AG08396 (cell line): ENCODE data around the gene TXNDC16.
"Not testable (repeated sequence)": the region's sequence is repeated elsewhere in the genome, so short reads cannot be mapped to it uniquely, and the experiment has no call there.

ENCODE experiments used
- DNase-seq: peaks from one replicate; pipeline ENCODE4 v3.0.0; 2012; ENCODE audit warnings: low spot score, mixed read lengths

The TXNDC16 gene

DNA sequence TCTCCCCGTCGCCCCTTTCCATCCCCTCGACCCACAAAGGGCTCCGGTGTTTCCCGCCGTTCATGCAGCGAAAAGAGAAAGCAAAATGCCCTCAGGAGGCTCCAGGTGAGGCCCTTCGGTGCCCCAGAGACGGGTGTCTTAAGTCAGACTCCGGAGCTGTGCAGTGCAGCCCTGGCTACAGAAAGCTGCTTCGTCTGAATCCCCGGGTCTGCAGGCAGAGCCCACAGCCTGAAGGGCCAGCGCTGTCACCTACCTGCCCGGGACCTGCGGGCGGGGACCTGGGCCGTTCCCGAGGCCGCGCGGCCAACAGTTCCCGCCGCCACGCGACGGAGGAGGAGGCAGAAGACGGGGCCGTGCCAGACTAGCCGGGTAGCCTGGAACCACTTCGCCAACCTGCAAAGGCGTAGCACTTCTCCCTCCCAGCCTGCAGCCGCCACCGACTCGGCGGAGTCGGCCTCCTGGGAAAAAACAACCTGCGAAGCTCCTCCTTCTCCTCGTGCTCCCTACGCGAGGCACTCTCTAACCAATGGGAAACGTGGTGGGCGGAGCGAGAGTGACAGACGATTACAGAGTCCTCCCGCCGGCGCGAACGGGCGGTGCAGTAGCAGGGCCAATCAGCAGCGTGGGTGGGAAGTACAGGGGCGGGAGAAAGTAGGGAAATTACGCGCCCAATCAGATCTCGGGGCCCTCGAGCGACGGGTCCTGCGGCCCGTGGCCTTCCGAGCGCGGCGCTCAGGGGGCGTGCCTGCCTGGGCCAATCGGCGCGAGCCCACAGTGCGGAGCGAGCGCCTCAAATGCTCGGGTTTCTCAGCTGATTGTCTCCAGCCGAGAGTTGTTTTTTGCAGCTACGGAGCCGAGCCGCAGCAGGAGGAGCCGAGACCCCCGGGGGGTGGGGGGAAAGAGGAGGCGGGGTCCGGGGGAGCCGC is at the start of gene TXNDC16, which contains the start of gene GPR137C:
TXNDC16 (minus strand) TSS at position 443 of the 926 bp plus-strand sequence. CDS start 8,948 bp downstream, outside the sequence.
GPR137C (plus strand) TSS at position 774 of the 926 bp plus-strand sequence. CDS start 312 bp downstream, outside the sequence.
- DNase-seq, result peak; percentile 99

- no peak for DNase-seq
These were observed 47.7 kb upstream of the TXNDC16 start for GRCh38 chr14:52599974-52600373.

DNA sequence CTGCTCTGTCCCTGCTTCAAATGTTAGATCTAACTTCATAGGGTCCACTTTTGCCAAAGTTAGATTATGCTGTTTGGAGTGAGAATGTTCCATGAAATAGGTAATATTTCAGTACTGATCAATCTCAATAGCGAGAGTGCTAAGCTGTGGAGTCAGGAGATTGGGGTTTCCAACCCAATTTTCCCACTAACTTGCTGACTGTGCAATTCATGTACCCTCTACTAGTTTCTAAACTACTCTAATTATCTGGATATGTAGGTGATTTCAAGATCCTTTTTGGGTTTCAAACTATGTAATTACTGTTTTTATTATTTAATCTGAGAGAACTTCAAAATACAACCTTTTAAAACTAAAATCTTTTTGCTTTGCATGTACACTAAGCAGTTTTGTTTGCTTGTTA is 46.3 kb upstream of the TXNDC16 start:
- DNase-seq, result no peak

- DNase-seq, result no peak
These were observed 44.6 kb upstream of the TXNDC16 start for GRCh38 chr14:52596861-52597260.

DNA sequence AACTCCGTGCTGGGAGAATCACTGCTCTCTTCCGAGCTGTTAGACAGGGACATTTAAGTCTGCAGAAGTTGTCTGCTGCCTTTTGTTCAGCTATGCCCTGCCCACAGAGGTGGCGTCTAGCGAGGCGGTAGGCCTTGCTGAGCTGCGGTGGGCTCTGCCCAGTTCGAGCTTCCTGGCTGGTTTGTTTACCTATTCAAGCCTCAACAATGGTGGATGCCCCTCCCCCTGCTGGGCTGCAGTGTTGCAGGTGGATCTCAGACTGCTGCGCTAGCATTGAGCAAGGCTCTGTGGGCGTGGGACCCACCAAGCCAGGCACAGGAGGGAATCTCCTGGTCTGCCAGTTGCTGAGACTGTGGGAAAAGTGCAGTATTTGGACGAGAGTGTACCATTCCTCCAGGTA is 44.0 kb upstream of the TXNDC16 start:
- no peak for DNase-seq

- no peak for DNase-seq
These were observed 38.0 kb upstream of the TXNDC16 start for GRCh38 chr14:52590318-52590717.

- DNase-seq, result no peak
These were observed 37.3 kb upstream of the TXNDC16 start for GRCh38 chr14:52589646-52590045.

DNA sequence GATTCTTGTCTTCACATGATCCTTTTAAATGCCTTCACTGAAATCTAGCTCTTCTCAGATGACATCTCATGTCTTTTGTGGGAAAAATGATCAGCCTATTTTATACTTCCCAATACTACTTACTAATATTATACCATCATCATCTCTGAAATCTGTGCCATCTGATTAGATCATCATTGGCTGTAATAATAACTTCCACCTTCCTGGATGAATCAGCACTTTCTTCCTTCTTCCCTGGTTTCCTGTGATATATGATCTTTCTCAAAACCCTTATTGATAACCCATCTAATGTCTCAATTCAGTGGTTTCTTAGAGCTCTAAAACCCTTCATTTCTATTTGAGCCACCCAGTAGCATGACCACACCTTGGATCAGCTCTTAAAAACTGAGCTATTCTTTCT is 31.2 kb upstream of the TXNDC16 start:
- DNase-seq, result no peak

DNA sequence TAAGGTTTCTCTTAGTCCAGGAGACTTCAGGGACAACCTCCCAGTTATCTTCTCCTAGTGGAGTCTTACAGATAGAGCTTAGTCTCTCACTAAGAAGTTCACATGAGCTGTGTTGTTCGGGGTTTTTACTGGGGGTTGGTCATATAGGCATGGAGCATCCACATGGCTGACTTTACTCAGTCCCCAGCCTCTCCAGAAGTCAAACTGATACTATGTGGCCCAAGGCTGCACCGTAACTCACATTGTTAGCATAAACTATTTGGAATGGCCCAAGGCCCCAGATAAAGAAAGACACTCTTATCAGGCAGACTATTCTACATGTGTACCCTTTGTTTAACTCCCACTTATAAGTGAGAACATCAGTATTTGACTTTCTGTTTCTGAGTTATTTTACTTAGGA is 23.6 kb upstream of the TXNDC16 start:
- no peak for DNase-seq

DNA sequence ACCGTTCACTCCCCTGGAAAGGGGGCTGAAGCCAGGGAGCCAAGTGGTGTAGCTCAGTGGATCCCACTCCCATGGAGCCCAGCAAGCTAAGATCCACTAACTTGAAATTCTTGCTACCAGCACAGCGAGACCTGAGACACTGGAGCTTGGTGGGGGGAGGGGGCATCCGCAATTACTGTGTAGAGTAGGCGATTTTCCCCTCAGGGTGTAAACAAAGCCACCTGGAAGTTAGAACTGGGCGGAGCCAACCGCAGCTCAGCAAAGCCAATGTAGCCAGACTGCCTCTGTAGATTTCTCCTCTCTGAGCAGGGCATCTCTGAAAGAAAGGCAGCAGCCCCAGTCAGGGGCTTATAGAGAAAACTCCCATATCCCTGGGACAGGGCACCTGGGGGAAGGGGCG is 16.1 kb upstream of the TXNDC16 start:
- DNase-seq, result not testable (repeated sequence)

GRCh38 chr14:52563120-52563519 is 10.8 kb upstream of the TXNDC16 start:
- peak; percentile 27 for DNase-seq

DNA sequence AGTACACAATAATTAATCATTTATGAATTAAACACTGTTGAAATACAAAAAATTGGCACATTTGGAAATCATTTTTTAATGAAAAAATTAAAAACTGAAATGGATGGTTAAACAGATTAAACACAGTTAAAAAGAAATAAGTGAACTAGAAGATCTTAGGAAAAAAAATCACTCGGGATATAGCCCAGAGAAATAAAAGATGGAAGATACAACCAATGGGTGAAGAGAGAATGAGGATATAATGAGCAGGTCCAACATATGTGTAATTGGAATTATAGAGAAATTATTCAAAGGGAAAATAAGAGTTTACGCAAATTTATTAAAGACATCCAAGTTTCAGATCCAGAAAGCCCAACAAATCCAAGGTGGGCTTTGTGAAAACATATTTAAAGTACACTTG is 6.4 kb upstream of the TXNDC16 start:
- no peak for DNase-seq

GRCh38 chr14:52553671-52554575 is 1.6 kb upstream of the TXNDC16 start:
- DNase-seq, result peak; percentile 79

DNA sequence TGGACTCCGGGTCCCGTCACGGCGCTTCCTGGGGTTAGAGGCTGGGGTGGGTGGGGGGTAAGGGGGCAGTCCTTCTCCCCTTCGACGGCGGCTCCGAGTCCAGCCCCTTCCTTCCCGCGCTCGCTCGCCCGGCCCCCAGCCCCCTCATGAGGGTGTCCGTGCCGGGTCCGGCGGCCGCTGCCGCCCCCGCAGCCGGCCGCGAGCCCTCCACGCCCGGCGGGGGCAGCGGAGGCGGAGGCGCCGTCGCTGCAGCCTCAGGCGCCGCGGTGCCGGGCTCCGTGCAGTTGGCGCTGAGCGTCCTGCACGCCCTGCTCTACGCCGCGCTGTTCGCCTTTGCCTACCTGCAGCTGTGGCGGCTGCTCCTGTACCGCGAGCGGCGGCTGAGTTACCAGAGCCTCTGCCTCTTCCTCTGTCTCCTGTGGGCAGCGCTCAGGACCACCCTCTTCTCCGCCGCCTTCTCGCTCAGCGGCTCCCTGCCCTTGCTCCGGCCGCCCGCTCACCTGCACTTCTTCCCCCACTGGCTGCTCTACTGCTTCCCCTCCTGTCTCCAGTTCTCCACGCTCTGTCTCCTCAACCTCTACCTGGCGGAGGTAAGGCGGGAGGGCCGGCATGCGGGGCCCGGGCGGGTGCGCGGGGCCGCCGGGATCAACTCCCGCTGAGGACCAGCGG is 831 bp upstream of the TXNDC16 start:
- DNase-seq, result peak; percentile 38

GRCh38 chr14:52551696-52552062 is 626 bp downstream of the TXNDC16 start:
- DNase-seq, result peak; percentile 12

DNA sequence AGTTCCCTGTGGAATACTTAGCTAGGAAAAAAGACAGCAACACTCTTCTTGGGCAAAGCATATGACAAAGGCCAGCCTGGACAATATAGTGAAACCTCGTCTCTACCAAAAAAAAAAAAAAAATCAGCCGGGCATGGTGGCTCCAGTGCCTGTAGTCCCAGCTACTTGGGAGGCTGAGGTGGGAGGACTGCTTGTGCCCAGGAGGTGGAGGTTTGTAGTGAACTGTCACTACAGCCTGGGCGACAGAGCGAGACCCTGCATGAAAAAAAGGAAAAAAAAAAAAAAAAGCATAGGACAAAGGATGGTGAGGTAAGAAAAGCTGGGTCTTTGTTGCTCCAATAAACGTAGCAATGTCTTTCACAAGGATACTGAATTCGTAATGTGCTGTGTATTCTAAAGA is 1.1 kb downstream of the TXNDC16 start:
- DNase-seq, result no peak

- no peak for DNase-seq
These were observed 1.6 kb downstream of the TXNDC16 start for GRCh38 chr14:52550661-52551060.

DNA sequence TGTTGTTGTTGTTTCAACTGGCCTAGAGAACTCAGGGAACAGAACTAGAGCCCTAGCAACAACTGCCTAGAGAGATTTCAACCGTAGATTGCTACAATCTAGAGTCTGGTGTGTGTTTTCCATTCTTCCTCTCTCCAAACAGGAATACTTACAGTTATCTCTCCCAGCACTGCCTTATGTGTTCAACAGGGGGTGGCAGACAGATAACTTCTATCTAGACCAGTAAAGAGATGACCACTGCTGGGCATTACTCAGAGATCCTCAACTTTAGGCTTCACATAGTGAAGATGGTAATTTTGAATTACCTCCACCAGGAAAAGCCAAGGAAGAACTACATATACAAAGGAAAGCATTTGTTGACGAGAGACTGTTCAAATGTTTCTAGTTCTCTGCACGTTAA is 4.8 kb downstream of the TXNDC16 start:
- DNase-seq, result no peak

DNA sequence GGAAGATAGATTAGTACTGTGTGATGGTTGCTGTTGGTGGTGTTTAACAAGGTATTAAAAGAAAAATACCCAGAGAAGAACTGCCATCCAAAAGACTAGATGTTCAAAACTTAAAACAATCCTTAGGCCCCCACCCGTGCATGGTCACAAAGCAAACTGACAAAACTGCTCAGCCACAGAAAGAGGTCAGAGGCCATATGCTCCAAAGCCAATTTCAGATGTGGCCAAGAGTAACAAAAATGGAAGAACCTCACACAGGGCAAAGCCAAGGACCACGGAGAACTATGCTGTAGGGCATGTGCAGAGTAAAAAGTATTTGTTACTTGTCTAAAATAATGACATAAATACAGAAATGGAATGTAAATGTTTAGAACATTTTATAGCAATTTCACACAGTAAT is 5.3 kb downstream of the TXNDC16 start:
- DNase-seq, result no peak

DNA sequence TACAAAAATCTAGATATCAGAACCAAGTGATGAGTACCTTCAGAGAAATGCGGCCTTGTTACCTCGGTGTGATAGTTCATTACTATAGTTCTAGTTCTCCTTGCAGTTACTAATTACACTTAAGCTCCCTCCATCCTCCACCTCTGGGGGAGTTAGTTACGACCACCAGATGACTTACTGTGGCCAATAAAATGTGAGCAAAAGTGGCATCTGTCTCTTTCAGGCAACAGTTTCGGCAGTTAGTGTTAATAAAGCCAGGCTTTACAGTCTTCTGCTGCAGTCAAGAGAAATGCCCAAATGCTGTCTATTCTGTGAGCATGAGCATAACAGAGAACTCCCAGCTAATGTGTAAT is 6.0 kb downstream of the TXNDC16 start:
- DNase-seq, result no peak

DNA sequence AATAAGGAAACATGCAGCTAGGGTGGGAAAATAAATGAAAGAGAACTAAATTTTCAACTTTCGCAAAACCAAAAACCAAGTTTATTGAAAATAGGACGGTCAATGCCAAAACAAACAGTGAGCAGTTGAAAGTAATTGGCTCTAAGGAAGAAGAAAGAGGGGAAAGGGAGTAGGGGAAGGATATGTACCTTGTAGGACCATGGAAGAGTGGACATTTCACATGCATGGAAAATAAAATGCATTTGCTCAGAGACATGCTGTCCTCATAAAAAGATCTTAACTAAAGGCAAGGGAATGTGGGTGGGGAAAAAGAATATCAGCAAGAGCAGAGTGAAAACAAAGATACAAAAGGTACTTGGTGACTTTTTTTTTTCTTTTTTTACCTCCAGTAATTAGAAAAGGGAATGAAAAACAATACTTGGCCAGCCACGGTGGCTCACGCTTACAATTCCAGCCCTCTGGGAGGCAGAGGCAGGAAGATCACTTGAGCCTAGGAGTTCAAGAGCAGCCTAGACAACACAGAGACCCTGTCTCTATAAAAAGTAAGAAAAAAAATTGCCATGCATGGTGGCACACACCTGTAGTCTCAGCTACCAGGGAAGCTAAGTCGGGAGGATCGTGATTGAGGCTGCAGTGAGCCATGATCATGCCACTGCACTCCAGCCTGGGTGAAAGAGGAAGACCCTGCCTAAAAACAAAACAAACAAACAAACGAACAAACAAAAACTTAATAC is 6.6 kb downstream of the TXNDC16 start:
- DNase-seq, result no peak

DNA sequence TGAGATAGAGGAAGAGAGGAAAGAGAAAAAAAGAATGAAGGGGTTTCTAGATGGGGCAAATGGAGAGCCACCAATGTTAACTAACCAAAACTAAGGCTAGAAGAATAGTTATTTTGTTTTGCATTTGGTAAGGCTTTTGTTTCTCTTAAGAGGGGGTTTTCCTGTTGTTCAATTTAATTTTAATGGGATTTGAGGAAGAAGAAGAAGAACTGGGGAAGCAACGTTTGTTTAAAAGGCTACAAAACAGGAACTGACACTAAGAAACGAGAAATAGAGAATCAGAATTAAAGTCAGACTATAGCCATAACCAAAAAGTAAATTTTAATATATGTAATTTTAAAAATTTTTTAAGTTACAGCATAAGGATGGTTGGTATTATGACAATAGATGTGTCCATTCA is 13.7 kb downstream of the TXNDC16 start:
- no peak for DNase-seq
